ENCODE data around the gene COL8A1. TPM values are rescaled to one million over a fixed set of nuclear protein-coding genes. Genes with fewer than 3 reads are reported as not detected.
"Not testable (repeated sequence)": the region's sequence is repeated elsewhere in the genome, so short reads cannot be mapped to it uniquely, and the experiment has no call there.

Gene COL8A1
- polyA plus RNA-seq, 4 donors: 8.6 to 61.1 (median 9.6) TPM

DNA sequence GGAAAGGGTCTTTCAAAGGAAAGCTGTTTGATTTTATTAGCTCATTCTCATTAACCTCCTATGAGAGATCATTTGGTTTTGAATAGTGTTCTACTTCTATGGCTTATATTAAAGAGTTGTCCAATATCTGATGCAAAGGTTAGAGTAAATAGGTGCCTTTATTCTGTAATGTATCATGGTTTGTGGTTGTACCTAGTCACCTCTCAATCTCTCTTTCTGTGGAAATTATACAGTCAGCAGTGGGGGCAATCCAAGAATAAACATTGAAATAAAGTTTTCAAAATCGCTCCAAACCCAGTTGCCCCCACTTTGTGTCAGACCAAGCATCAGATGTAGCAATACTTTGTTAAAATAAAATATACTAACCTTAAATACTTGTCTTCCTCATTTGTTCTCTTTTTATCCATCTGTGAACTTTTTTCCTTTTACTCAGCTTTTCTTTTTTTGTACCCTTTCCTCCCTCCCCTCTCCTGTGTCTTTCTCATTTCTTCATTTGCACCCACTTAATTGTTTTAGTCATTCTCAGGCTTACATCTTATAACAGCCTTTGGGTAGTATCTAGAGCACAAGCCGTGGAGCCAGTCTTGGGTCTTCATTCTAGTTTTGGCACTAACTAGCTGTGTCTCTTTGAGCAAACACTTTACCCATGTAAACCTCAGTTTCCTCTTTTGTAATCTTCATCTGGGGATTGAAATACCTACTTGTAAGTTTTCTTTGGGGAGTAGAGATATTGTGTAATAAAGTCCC lies 196.0 kb downstream of the COL8A1 start:
- DNase-seq (ENCODE audit: low read depth in 4 of 4, low spot score in 3 of 4): no peak

DNA sequence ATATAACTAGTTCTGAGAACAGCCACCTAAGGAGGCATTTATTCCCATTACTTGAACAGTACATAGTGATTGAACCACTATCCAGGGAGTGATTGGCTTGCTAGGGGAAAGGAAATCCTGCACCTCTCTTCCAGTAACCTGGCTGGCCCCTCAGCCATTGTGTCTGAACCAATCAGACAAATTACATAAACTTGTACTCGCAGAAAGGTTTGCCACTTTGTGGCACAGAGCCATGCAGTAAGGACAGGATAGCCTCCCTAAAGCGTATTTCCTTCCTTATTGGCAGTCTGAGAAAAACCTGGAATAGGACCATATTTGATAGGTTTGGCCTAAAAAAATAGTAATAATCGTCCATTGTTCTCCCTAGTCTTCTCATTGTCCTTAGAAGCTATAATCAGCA lies 198.3 kb downstream of the COL8A1 start:
- DNase-seq (ENCODE audit: low read depth in 4 of 4, low spot score in 3 of 4): no peak

DNA sequence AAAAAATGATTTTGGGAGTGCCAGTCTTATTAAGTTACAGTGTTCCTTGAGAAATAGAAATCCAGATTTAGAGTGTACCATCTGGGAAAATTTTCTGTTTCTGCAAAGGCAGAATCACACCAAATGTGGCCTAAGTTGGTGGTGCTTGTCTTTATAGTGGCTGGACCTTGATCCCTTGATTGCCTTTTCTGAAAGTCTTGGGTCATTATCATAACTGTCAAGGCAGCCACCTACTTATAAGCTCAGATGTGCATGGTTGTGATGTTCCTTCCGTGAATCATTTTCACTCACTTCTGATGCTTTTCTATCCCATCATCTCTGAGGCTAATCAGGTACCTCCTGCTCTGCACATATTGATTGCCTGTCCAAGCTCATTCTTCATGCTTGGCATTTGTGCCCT lies 199.3 kb downstream of the COL8A1 start:
- no peak for DNase-seq (ENCODE audit: low read depth in 4 of 4, low spot score in 3 of 4)

DNA sequence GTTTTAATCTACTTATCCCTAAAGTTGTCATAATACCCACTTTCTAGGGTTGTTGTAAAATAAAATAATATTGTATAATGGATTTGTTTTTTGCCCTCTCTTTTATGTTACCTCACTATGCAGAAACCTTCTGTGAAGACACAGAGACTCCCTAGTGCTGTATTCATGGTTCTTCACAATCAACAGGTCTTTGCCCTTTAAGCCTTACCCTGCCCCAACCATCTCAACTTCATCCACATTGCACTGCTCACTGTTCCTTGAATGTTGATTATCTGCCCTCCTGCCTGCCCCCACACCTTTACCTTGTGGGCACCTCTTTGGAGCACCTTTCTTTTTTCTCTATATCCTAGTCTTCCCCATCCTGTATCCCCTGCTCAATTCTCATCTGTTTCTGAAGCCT lies 200.4 kb downstream of the COL8A1 start:
- DNase-seq (ENCODE audit: low read depth in 4 of 4, low spot score in 3 of 4): no peak

DNA sequence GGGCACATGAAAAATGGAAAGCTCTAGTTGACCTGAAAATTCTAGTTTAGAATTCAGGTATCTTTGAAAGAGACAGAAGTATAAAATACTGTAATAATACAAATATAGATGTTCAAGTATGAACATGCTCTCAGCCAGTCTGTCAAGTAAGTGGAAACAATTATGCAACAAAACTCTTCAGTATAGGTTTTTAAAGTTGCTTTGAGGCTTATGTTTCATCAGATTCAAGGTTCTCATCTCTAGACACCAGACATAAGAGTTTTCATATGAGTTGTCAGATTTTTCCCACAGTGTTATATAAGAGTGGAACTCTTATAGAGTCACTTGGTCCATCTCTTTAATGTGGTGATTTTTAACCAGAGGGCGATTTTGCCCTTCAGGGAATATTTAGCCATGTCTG lies 201.2 kb downstream of the COL8A1 start:
- DNase-seq (ENCODE audit: low read depth in 4 of 4, low spot score in 3 of 4): no peak

DNA sequence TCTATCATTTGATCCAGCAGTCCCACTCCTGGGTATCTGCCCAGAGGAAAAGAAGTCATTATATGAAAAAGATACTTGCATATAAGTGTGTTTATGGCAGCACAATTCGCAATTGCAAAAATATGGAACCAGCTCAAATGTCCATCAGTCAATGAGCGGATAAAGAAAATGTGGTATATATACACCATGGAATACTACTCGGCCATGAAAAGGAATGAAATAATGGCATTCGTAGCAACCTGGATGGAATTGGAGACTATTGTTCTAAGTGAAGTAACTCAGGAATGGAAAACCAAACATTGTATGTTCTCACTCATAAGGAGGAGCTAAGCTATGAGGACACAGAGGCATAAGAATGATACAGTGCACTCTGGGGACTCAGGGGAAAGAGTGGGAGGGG lies 203.6 kb downstream of the COL8A1 start:
- DNase-seq (ENCODE audit: low read depth in 4 of 4, low spot score in 3 of 4): not testable (repeated sequence)

DNA sequence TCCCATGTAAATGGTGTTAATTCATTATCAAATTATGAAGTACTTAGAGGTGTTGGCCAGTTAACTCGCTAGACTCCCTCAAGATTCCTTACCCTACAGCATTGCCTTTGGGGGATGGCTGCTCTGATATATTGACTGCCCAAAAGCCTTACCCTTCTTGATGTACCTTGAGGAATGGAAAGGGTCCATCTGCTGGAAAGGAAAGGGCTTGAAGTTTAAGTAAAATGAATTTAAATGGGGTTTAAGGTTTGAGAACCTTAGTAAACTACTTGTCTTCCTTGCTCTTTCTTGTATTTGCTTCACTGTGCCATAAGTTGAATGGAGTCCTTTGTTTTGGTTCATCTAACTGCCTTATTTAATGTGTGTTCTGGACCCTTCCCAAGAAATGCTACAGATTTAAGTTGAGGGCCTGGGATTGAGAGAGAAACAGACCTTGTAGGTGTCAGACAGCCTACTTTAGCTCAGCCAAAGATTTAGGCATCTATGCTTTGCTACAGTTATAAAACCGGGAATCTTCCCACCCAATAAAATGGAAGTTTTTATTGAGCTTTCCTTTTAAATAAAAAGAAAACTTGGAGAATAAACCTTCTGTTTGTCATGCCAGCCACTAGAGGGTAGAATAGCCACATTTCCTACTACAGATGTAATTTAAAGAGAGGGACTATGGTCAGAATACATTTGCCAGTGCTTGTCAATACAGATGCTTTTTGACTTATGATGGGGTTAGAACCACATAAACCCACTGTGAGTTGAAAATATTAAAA lies 204.6 kb downstream of the COL8A1 start:
- no peak for DNase-seq (ENCODE audit: low read depth in 4 of 4, low spot score in 3 of 4)

DNA sequence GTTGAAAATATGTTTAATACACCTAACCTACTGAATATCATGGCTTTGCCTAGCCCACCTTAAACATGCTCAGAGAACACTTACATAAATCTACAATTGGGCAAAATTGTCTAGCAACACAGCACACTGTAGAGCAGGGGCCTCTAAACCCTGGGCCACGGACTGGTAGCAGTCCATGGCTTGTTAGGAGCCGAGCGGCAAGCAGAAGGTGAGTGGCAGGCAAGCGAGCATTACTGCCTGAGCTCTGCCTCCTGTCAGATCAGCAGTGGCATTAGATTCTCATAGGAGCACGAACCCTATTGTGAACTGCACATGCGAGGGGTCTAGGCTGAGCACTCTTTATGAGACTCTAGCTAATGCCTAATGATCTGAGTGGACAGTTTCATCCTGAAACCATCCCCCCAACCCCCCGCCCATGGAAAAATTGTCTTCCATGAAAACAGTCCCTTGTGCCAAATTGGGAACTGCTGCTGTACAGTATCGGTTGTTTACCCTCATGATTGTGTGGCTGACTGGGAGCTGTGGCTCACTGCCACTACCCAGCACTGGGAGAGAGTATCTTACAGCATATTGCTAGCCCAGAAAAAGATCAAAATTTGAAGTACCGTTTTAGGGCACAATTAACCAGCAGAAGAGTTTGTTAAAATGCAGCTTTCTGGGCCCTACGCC lies 205.3 kb downstream of the COL8A1 start:
- no peak for DNase-seq (ENCODE audit: low read depth in 4 of 4, low spot score in 3 of 4)

DNA sequence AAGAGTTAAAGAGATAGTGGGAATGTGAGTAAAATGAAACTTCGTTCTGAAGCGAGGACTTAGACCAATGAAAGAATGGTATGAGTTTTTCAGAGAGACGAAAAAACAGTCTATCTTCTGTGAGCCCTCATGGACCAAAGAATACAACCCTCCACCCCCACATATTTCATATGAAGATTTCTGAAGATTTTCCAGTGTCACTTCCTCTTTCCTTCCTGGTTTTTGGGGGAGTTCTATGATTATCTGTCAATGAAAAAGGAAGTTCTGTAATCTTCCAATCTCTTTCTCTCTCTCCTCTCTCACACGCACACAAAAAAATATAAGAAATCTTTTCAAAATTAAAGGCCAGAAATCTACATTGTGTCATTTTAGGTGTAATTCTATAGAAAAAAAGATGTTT lies 206.9 kb downstream of the COL8A1 start:
- no peak for DNase-seq (ENCODE audit: low read depth in 4 of 4, low spot score in 3 of 4)

DNA sequence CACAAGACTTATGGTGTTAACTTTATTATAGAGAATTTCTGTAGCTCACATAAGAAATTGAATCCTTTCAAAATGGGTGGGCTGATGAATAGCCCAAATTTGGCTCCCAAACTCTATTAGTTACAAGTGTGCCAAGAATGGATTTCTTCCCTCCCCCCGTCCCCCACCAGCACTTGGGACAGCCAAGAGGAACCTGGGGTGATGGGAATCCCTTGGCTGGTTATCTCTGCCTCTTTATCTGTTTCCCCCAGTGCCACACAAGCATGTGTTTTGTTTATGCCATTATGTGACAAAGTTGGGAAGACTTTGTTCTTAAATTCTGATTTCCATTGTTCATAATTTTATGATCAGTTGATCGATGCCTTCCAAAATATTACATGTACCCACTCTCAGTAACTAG lies 207.6 kb downstream of the COL8A1 start:
- no peak for DNase-seq (ENCODE audit: low read depth in 4 of 4, low spot score in 3 of 4)

DNA sequence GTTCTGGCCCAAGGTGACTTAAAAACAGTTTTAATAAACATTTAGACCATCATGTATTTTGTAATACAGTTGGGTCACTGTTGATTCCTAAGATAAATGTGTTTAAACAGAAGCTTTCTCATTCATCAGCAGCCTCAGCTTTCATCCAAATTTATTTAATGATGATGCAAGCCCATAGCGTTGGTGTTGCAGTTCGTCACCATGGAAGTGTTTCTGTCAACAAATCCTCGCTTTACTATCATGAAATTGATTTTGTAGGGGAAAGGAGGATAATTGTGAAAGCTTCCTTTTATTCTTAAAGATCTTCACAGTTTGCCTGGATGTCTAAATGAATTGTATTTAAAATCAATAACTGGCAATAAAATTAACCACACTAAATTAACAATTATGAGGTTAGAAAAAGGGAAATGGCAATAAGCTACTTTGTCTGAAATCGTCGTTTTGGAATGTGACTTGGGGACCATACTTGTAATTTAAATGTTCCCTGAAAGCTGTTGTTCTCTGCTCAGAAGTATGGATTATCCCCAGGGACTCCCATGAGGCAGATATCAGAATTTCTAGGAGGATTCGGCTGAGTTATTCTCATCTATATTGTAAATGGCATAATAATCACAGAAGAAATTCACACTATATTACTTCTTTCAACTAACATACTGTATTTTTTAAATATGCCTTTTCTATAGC lies 208.2 kb downstream of the COL8A1 start:
- no peak for DNase-seq (ENCODE audit: low read depth in 4 of 4, low spot score in 3 of 4)

DNA sequence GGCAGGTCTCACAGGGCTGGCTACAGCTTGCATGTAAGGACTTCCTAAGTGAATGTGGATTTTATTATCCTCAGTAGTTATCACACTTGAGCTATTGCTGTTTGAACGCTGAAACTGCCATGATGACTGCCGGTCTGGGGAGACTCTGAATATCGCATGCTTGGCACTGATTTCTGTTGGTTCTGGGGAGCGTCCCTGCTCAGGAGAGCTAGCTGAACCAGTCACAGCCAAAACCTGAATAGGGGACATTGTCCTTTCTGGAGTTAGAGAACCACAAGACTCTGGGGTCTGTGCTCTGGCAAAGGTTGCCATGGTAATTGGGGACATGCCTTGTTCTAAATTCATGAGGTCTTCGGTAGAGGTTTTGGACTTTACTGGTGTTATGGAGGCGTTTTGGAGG lies 210.0 kb downstream of the COL8A1 start:
- DNase-seq (ENCODE audit: low read depth in 4 of 4, low spot score in 3 of 4): no peak

Other genes starting within 250 kb of the COL8A1 start
- gene CMSS1, start 179.3 kb downstream of the COL8A1 start, polyA plus RNA-seq (ENCODE audit: insufficient read length in 4 of 4): 10 to 100 TPM; 31.3 to 48.7 (median 42.2) TPM